ENCODE results near the gene CPSF7.

- TF ChIP-seq YY1 (IDR thresholded peaks at IDR 0.05) (no peak), TAF1 (conservative IDR thresholded peaks at IDR 0.05) (no peak), CTCF (IDR thresholded peaks at IDR 0.05; ENCODE audit: low read depth, low read length, missing input control) (no peak), RAD21 (IDR thresholded peaks at IDR 0.05) (no peak)
- TF ChIP-seq, protein P1, sequence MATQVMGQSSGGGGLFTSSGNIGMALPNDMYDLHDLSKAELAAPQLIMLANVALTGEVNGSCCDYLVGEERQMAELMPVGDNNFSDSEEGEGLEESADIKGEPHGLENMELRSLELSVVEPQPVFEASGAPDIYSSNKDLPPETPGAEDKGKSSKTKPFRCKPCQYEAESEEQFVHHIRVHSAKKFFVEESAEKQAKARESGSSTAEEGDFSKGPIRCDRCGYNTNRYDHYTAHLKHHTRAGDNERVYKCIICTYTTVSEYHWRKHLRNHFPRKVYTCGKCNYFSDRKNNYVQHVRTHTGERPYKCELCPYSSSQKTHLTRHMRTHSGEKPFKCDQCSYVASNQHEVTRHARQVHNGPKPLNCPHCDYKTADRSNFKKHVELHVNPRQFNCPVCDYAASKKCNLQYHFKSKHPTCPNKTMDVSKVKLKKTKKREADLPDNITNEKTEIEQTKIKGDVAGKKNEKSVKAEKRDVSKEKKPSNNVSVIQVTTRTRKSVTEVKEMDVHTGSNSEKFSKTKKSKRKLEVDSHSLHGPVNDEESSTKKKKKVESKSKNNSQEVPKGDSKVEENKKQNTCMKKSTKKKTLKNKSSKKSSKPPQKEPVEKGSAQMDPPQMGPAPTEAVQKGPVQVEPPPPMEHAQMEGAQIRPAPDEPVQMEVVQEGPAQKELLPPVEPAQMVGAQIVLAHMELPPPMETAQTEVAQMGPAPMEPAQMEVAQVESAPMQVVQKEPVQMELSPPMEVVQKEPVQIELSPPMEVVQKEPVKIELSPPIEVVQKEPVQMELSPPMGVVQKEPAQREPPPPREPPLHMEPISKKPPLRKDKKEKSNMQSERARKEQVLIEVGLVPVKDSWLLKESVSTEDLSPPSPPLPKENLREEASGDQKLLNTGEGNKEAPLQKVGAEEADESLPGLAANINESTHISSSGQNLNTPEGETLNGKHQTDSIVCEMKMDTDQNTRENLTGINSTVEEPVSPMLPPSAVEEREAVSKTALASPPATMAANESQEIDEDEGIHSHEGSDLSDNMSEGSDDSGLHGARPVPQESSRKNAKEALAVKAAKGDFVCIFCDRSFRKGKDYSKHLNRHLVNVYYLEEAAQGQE (IDR thresholded peaks at IDR 0.05) = no peak
These were observed 24.7 kb upstream of the CPSF7 start for GRCh38 chr11:61454520-61454919.

Data from liver (tissue), 3 donors.